Bronchial epithelial cell (primary cell): ENCODE data around the gene C10orf90. TPM values are rescaled to one million over a fixed set of nuclear protein-coding genes. Genes with fewer than 3 reads are reported as not detected.

Source experiments
- DNase-seq: peaks from one replicate; pipeline ENCODE4 v3.0.0-alpha.2; 2010; ENCODE audit warnings: low read depth
- FAIRE-seq: peaks from 2 replicates; lab custom pipeline; 2011; peaks lifted over from hg19 to GRCh38; lab: Jason Lieb, UNC
- H3K27me3 ChIP-seq: 2 replicates; pipeline ENCODE4 v1.5.1; 2011; ENCODE audit warnings: low read length; ENCODE audit not compliant: control insufficient read depth, insufficient read depth
- H3K36me3 ChIP-seq: 2 replicates; pipeline ENCODE4 v1.5.1; 2011; ENCODE audit warnings: low read length; ENCODE audit not compliant: control insufficient read depth, insufficient read depth
- H3K4me3 ChIP-seq: 2 replicates; pipeline ENCODE4 v1.5.1; 2011; ENCODE audit warnings: mild to moderate bottlenecking, low read depth, low read length, control low read depth
- CTCF ChIP-seq: IDR thresholded peaks from 2 replicates; pipeline ENCODE4 v1.5.1; 2011; ENCODE audit warnings: mild to moderate bottlenecking, moderate library complexity, low read length, control low read depth, inconsistent platforms; ENCODE audit not compliant: insufficient read depth, severe bottlenecking
- total RNA-seq: library from RNA; depleted of rRNA; stranded (reverse); fragments of >200 nt; gene quantifications from 2 replicates; pipeline ENCODE4 v1.2.1, GENCODE V29; 2014

C10orf90 gene
- total RNA-seq, 1 donor from 2014 or later: not detected

DNA sequence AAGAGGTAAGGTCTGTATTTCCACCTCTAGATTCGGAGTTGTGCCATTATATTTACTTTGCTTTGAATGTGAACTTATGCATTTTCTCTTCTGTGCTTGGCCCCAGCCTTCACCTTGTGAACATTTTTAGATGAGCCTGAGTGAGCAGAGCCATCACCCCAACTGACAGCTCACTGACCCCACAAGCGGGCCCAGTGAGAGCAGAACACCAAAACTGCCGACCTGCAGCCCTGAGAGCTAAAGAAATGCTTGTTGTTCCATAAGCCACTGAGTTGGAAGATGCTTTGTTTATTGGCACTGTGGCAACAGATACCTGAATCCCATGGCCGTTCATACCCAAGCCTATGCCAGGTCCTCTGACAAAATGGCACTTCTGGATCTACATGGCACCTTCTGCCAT lies 37.8 kb downstream of the C10orf90 start:
- H3K27me3 ChIP-seq: no peaks in the 10 kb centered on the region
- TF ChIP-seq CTCF: no peak
- no peak overlapping the region for H3K4me3 ChIP-seq
- DNase-seq: no peak
- H3K36me3 ChIP-seq: no peaks in the 10 kb centered on the region
- no peak for FAIRE-seq

DNA sequence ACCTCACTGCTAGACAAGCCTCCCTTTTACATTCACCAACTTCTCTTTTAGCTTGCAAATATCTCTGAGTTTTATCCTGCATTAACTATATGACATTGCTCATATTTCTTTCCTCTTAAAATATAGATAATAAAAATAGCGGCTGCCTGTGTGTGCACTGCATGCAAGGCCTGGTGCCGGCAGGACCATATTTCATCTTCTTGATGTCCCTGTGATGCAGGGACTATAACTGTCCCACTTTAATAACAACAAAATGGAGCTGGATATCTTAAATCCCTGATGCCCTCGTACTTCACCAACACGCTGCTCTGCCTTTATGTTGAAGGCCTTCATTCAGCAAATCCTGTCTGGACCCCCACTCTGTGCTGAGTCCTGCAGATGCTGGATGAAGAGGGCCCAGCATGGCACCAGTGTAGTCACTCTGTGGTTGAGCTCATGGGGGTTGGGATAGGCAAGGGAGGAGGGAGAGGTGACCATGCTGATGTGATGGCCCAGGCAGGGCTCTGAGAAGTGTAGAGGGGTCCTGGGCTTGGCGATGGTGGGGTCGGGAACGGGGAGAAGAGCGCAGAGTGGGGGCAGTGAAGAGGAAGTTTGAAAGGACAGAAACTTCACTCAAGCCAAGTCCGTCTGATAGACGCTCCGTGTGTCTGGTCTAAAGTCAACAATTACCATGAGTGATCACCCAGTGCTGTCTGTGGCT lies 40.4 kb downstream of the C10orf90 start:
- DNase-seq: no peak

DNA sequence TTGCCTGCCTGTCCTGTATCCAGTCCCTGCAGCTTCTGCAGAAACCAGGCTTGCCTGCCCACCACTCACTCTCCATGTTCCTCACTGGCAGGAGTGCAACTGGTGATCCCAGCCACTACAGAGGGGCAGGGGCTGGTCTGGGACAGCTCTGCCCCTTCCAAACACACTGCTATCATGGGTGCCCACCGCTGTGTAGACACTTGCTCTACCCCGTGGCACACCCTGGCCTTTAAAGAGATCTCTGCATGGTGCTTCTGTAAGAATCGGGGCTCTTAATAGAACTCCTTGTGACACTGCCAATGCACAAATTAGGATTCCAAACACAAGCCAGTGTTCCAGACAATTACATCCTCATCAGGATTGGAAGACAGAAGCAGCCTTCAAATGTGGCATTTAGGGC lies 41.7 kb downstream of the C10orf90 start:
- Histone ChIP-seq H3K4me3 (no peak overlapping the region), H3K27me3 (no peaks in the 10 kb centered on the region), H3K36me3 (no peaks in the 10 kb centered on the region)
- no peak for TF ChIP-seq CTCF
- no peak for DNase-seq
- no peak for FAIRE-seq

More for the DNA sequence above, 40.4 kb downstream of the C10orf90 start:
- H3K36me3 ChIP-seq: no peaks in the 10 kb centered on the region
- no peak for FAIRE-seq
- no peak overlapping the region for H3K4me3 ChIP-seq
- no peaks in the 10 kb centered on the region for H3K27me3 ChIP-seq
- TF ChIP-seq CTCF: no peak

- DNase-seq: no peak
- no peak for TF ChIP-seq CTCF
- no peak for FAIRE-seq
- Histone ChIP-seq H3K4me3 (no peak overlapping the region), H3K27me3 (peaks cover 1% of the 10 kb centered on the region), H3K36me3 (no peaks in the 10 kb centered on the region)
These were observed 48.6 kb downstream of the C10orf90 start for GRCh38 chr10:126621846-126622245.

DNA sequence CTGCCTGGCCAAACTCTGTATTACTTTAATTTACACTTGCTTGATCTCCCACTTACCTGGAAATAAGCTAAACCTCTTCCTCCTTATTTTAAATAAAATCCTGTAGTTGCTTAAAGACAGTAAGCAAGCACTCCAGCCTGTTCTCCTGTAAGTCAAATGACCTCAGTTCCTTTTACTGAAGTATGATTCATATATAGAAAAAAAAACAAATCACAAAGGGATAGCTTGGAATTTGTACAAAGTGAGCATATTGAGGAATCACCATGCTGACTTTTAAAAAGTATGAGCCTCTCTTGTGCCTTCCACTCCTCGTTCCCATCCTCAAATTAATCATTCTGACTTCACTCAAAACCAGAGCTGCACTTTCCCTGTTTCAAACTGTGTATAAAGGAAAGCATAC lies 52.0 kb downstream of the C10orf90 start:
- FAIRE-seq (no peak), DNase-seq (peak; percentile 23)
- no peak for TF ChIP-seq CTCF
- Histone ChIP-seq H3K27me3 (peaks cover 1% of the 10 kb centered on the region), H3K36me3 (no peaks in the 10 kb centered on the region), H3K4me3 (no peak overlapping the region)

- FAIRE-seq: no peak
These were observed 52.8 kb downstream of the C10orf90 start for GRCh38 chr10:126617733-126618132.

More at GRCh38 chr10:126617733-126618132, 52.8 kb downstream of the C10orf90 start:
- Histone ChIP-seq H3K4me3 (no peak overlapping the region), H3K27me3 (peaks cover 1% of the 10 kb centered on the region), H3K36me3 (no peaks in the 10 kb centered on the region)
- no peak for TF ChIP-seq CTCF
- no peak for DNase-seq
